HepG2 (cell line): Measurements from ENCODE around the gene SLC43A3. TPM values are rescaled to one million over a fixed set of nuclear protein-coding genes. Genes with fewer than 3 reads are reported as not detected.
A peak's percentile ranks its signal among the peaks of the same experiment; 100 is the strongest.

Source experiments
- AKAP8 ChIP-seq: sonication (generic); formaldehyde crosslinking; IDR thresholded peaks from 2 replicates; pipeline ENCODE4 v1.5.1; 2020; ENCODE audit warnings: mild to moderate bottlenecking, missing genetic modification reagents
- ARNTL ChIP-seq: sonication (generic); formaldehyde crosslinking; IDR thresholded peaks from 2 replicates; pipeline ENCODE4 v1.4.0; 2020; ENCODE audit warnings: mild to moderate bottlenecking, missing genetic modification reagents
- FOXK1 ChIP-seq: sonication (generic); formaldehyde crosslinking; IDR thresholded peaks from 2 replicates; pipeline ENCODE4 v1.4.0; 2020; ENCODE audit warnings: low read depth, missing genetic modification reagents, borderline replicate concordance
- HDAC1 ChIP-seq: sonication (generic); formaldehyde crosslinking; IDR thresholded peaks from 2 replicates; pipeline ENCODE4 v1.5.1; 2020; ENCODE audit warnings: mild to moderate bottlenecking, missing genetic modification reagents
- KDM2A ChIP-seq: sonication (generic); formaldehyde crosslinking; IDR thresholded peaks from 2 replicates; pipeline ENCODE4 v1.4.0; 2020; ENCODE audit warnings: low read depth, missing genetic modification reagents, borderline replicate concordance
- NFIC ChIP-seq: IDR thresholded peaks from 2 replicates; pipeline ENCODE4 v1.6.1; 2012; ENCODE audit warnings: mild to moderate bottlenecking, low read length, inconsistent platforms
- NKX3-1 ChIP-seq: sonication (generic); formaldehyde crosslinking; IDR thresholded peaks from 2 replicates; pipeline ENCODE4 v1.5.0; 2020; ENCODE audit warnings: missing genetic modification reagents
- RBAK ChIP-seq: sonication (generic); formaldehyde crosslinking; IDR thresholded peaks from 2 replicates; pipeline ENCODE4 v1.5.1; 2020; ENCODE audit warnings: mild to moderate bottlenecking, missing genetic modification reagents
- SOX6 ChIP-seq, 2 experiments: fragments of 450-650 bp in 1 of 2; sonication (generic) in 1 of 2; formaldehyde crosslinking in 1 of 2; IDR thresholded peaks; 2 replicates each; pipeline versions ENCODE4 v1.4.0 to v1.6.1; 2017 to 2020; ENCODE audit warnings: antibody characterized with exemption in 1 of 2, mild to moderate bottlenecking in 1 of 2, missing genetic modification reagents in 1 of 2
- ZFX ChIP-seq: sonication (generic); formaldehyde crosslinking; IDR thresholded peaks from 2 replicates; pipeline ENCODE4 v1.4.0; 2020; ENCODE audit warnings: mild to moderate bottlenecking, low read depth, missing genetic modification reagents, moderate library complexity
- ZNF235 ChIP-seq: sonication (generic); formaldehyde crosslinking; IDR thresholded peaks from 2 replicates; pipeline ENCODE4 v1.8.1; 2023; ENCODE audit warnings: mild to moderate bottlenecking, missing genetic modification reagents, borderline replicate concordance
- ZNF3 ChIP-seq: IDR thresholded peaks from 2 replicates; pipeline ENCODE4 v1.7.0; 2017; ENCODE audit warnings: inconsistent platforms
- ZNF720 ChIP-seq: sonication (generic); formaldehyde crosslinking; IDR thresholded peaks from 2 replicates; pipeline ENCODE4 v1.4.0; 2020; ENCODE audit warnings: missing genetic modification reagents
- ZNF770 ChIP-seq: sonication (generic); formaldehyde crosslinking; IDR thresholded peaks from 2 replicates; pipeline ENCODE4 v1.5.0; 2020; ENCODE audit warnings: mild to moderate bottlenecking, missing genetic modification reagents
- ZNF777 ChIP-seq: sonication (generic); formaldehyde crosslinking; IDR thresholded peaks from 2 replicates; pipeline ENCODE4 v1.4.0; 2020; ENCODE audit warnings: missing genetic modification reagents
- ZSCAN25 ChIP-seq: sonication (generic); formaldehyde crosslinking; IDR thresholded peaks from 2 replicates; pipeline ENCODE4 v1.8.0; 2022; ENCODE audit warnings: mild to moderate bottlenecking, missing genetic modification reagents
- polyA plus RNA-seq, 8 experiments: library from polyadenylated mRNA; depleted of rRNA in 3 of 8; stranded (reverse) in 7 of 8; unstranded in 1 of 8; fragments of >200 nt; fragmentation: Illumina TruSeq in 4 of 8; extraction: Trizol in 4 of 8; gene quantifications; 2 replicates each; pipeline versions ENCODE4 v1.2.1 to v1.2.3, GENCODE V29; 2011 to 2016; ENCODE audit warnings: low read depth in 4 of 8, missing spikeins in 1 of 8, mixed read lengths in 1 of 8; ENCODE audit not compliant: insufficient read depth in 1 of 8
- total RNA-seq, 5 experiments: library from RNA; depleted of rRNA; stranded (reverse); fragments of >200 nt; fragmentation: Illumina TruSeq; extraction: Trizol; gene quantifications; 2 replicates each; pipeline ENCODE4 v1.2.3, GENCODE V29; 2016; ENCODE audit warnings: low read depth in 1 of 5
- TF ChIP-seq, protein P1 (sequence below): sonication (generic); formaldehyde crosslinking; IDR thresholded peaks from 2 replicates; pipeline ENCODE4 v1.5.1; 2020; ENCODE audit warnings: mild to moderate bottlenecking, moderate library complexity, missing genetic modification reagents
- TF ChIP-seq, protein P2 (sequence below): sonication (generic); formaldehyde crosslinking; IDR thresholded peaks from 2 replicates; pipeline ENCODE4 v1.4.0; 2020; ENCODE audit warnings: missing genetic modification reagents, borderline replicate concordance
- TF ChIP-seq, protein P3 (sequence below): sonication (generic); formaldehyde crosslinking; IDR thresholded peaks from 2 replicates; pipeline ENCODE4 v1.4.0; 2020; ENCODE audit warnings: missing genetic modification reagents

SLC43A3 gene
- total and polyA plus RNA-seq, 2 of the 13 experiments (the other 11 are each of a cell fraction or from before 2014, with no cell fraction given), result 2.6 TPM; not detected in 1

- TF ChIP-seq, protein P1, sequence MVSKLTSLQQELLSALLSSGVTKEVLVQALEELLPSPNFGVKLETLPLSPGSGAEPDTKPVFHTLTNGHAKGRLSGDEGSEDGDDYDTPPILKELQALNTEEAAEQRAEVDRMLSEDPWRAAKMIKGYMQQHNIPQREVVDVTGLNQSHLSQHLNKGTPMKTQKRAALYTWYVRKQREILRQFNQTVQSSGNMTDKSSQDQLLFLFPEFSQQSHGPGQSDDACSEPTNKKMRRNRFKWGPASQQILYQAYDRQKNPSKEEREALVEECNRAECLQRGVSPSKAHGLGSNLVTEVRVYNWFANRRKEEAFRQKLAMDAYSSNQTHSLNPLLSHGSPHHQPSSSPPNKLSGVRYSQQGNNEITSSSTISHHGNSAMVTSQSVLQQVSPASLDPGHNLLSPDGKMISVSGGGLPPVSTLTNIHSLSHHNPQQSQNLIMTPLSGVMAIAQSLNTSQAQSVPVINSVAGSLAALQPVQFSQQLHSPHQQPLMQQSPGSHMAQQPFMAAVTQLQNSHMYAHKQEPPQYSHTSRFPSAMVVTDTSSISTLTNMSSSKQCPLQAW (CRISPR knock-in tag), result no peak
- peak; percentile 30; the same call in 1 of the 2 replicates for TF ChIP-seq NFIC
- no peak for TF ChIP-seq SOX6 (IDR thresholded peaks at IDR 0.05)
- TF ChIP-seq SOX6 (CRISPR knock-in tag; IDR thresholded peaks at IDR 0.05), result peak; percentile 73; the same call in 1 of the 2 replicates
- no peak for TF ChIP-seq AKAP8 (CRISPR knock-in tag)
- TF ChIP-seq, protein P2, sequence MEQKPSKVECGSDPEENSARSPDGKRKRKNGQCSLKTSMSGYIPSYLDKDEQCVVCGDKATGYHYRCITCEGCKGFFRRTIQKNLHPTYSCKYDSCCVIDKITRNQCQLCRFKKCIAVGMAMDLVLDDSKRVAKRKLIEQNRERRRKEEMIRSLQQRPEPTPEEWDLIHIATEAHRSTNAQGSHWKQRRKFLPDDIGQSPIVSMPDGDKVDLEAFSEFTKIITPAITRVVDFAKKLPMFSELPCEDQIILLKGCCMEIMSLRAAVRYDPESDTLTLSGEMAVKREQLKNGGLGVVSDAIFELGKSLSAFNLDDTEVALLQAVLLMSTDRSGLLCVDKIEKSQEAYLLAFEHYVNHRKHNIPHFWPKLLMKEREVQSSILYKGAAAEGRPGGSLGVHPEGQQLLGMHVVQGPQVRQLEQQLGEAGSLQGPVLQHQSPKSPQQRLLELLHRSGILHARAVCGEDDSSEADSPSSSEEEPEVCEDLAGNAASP (CRISPR knock-in tag), result no peak
- no peak for TF ChIP-seq RBAK (CRISPR knock-in tag)
- no peak for TF ChIP-seq ZNF770 (CRISPR knock-in tag)
- no peak for TF ChIP-seq ARNTL (CRISPR knock-in tag)
- 0 out of 2 replicates have a peak, but pooled peaks have one; percentile 68 for TF ChIP-seq NKX3-1 (CRISPR knock-in tag)
- TF ChIP-seq FOXK1 (CRISPR knock-in tag), result 0 out of 2 replicates have a peak, but pooled peaks have one; percentile 25
- TF ChIP-seq, protein P3, sequence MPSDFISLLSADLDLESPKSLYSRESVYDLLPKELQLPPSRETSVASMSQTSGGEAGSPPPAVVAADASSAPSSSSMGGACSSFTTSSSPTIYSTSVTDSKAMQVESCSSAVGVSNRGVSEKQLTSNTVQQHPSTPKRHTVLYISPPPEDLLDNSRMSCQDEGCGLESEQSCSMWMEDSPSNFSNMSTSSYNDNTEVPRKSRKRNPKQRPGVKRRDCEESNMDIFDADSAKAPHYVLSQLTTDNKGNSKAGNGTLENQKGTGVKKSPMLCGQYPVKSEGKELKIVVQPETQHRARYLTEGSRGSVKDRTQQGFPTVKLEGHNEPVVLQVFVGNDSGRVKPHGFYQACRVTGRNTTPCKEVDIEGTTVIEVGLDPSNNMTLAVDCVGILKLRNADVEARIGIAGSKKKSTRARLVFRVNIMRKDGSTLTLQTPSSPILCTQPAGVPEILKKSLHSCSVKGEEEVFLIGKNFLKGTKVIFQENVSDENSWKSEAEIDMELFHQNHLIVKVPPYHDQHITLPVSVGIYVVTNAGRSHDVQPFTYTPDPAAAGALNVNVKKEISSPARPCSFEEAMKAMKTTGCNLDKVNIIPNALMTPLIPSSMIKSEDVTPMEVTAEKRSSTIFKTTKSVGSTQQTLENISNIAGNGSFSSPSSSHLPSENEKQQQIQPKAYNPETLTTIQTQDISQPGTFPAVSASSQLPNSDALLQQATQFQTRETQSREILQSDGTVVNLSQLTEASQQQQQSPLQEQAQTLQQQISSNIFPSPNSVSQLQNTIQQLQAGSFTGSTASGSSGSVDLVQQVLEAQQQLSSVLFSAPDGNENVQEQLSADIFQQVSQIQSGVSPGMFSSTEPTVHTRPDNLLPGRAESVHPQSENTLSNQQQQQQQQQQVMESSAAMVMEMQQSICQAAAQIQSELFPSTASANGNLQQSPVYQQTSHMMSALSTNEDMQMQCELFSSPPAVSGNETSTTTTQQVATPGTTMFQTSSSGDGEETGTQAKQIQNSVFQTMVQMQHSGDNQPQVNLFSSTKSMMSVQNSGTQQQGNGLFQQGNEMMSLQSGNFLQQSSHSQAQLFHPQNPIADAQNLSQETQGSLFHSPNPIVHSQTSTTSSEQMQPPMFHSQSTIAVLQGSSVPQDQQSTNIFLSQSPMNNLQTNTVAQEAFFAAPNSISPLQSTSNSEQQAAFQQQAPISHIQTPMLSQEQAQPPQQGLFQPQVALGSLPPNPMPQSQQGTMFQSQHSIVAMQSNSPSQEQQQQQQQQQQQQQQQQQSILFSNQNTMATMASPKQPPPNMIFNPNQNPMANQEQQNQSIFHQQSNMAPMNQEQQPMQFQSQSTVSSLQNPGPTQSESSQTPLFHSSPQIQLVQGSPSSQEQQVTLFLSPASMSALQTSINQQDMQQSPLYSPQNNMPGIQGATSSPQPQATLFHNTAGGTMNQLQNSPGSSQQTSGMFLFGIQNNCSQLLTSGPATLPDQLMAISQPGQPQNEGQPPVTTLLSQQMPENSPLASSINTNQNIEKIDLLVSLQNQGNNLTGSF (CRISPR knock-in tag), result no peak
- no peak for TF ChIP-seq ZNF777 (CRISPR knock-in tag)
- no peak for TF ChIP-seq ZNF720 (CRISPR knock-in tag)
- TF ChIP-seq ZNF3 (CRISPR knock-in tag), result no peak
- no peak for TF ChIP-seq ZSCAN25
- TF ChIP-seq HDAC1 (CRISPR knock-in tag), result peak; percentile 52; the same call in 1 of the 2 replicates
- no peak for TF ChIP-seq KDM2A (CRISPR knock-in tag)
- no peak for TF ChIP-seq ZNF235 (CRISPR knock-in tag)
- TF ChIP-seq ZFX (CRISPR knock-in tag), result no peak
Measured at GRCh38 chr11:57399972-57400578, 26.8 kb downstream of the SLC43A3 start (continued).
